GM23338 (cell line): ENCODE results near the gene RPH3AL. TPM values are rescaled to one million over a fixed set of nuclear protein-coding genes. Genes with fewer than 3 reads are reported as not detected.

Source experiments
- ATAC-seq: fragments of 200-7000 bp; cut with Tn5 transposase; 3 replicates; pipeline ENCODE4 v1.9.1; 2020
- DNase-seq: peaks from one replicate; pipeline ENCODE4 v3.0.0-alpha.2; 2015; ENCODE audit warnings: low spot score
- H2AFZ ChIP-seq: fragments of 200-600 bp; sonication (generic); 2 replicates; pipeline ENCODE4 v1.8.0; 2016; ENCODE audit warnings: antibody characterized with exemption, mild to moderate bottlenecking, moderate library complexity
- H3F3A ChIP-seq: fragments of 200-600 bp; sonication (generic); replicated peaks from 2 replicates; pipeline ENCODE4 v1.8.0; 2017; ENCODE audit warnings: antibody characterized with exemption, mixed run types, low read depth
- H3K27ac ChIP-seq: fragments of 200-600 bp; sonication (generic); 2 replicates; pipeline ENCODE4 v1.6.1; 2016; ENCODE audit warnings: low read depth
- H3K27me3 ChIP-seq: fragments of 200-600 bp; sonication (generic); 2 replicates; pipeline ENCODE4 v1.8.0; 2016; ENCODE audit warnings: mild to moderate bottlenecking, mixed run types, moderate library complexity; ENCODE audit not compliant: insufficient read depth
- H3K36me3 ChIP-seq: fragments of 200-600 bp; sonication (generic); 2 replicates; pipeline ENCODE4 v1.8.0; 2016; ENCODE audit warnings: mild to moderate bottlenecking; ENCODE audit not compliant: insufficient read depth
- H3K4me1 ChIP-seq: fragments of 200-600 bp; sonication (generic); 2 replicates; pipeline ENCODE4 v1.8.0; 2016; ENCODE audit warnings: mild to moderate bottlenecking, moderate library complexity; ENCODE audit not compliant: insufficient read depth
- H3K4me2 ChIP-seq: fragments of 200-600 bp; sonication (generic); 2 replicates; pipeline ENCODE4 v1.7.1; 2017; ENCODE audit warnings: mixed run types
- H3K4me3 ChIP-seq: fragments of 200-600 bp; sonication (generic); 2 replicates; pipeline ENCODE4 v1.6.1; 2016; ENCODE audit warnings: mixed run types
- H3K79me2 ChIP-seq: fragments of 200-600 bp; sonication (generic); replicated peaks from 2 replicates; pipeline ENCODE4 v1.8.0; 2017; ENCODE audit warnings: mild to moderate bottlenecking; ENCODE audit not compliant: insufficient read depth
- H3K9me2 ChIP-seq: fragments of 200-600 bp; sonication (generic); 2 replicates; pipeline ENCODE4 v1.8.0; 2017; ENCODE audit not compliant: insufficient read depth
- H4K20me1 ChIP-seq: fragments of 200-600 bp; sonication (generic); replicated peaks from 2 replicates; pipeline ENCODE4 v1.8.0; 2017; ENCODE audit warnings: mild to moderate bottlenecking; ENCODE audit not compliant: insufficient read depth
- H3K27ac Mint-ChIP-seq: 2 replicates; pipeline ENCODE4 v1.8.0; 2020; ENCODE audit warnings: inconsistent platforms, mild to moderate bottlenecking, moderate library complexity, mixed read lengths
- H3K27me3 Mint-ChIP-seq: 3 replicates; pipeline ENCODE4 v1.8.0; 2022; ENCODE audit warnings: low read depth, mild to moderate bottlenecking, moderate library complexity, mixed read lengths, inconsistent platforms; ENCODE audit not compliant: insufficient read depth, poor library complexity
- H3K36me3 Mint-ChIP-seq: 3 replicates; pipeline ENCODE4 v1.8.0; 2021; ENCODE audit warnings: low read depth, mild to moderate bottlenecking, inconsistent platforms, moderate library complexity, mixed read lengths
- H3K4me1 Mint-ChIP-seq: 3 replicates; pipeline ENCODE4 v1.8.0; 2020; ENCODE audit warnings: mild to moderate bottlenecking, inconsistent platforms, mixed read lengths
- H3K4me3 Mint-ChIP-seq: 3 replicates; pipeline ENCODE4 v1.8.0; 2021; ENCODE audit warnings: moderate library complexity, mild to moderate bottlenecking, inconsistent platforms, mixed read lengths
- H3K9me3 Mint-ChIP-seq: 3 replicates; pipeline ENCODE4 v1.8.0; 2020; ENCODE audit warnings: moderate library complexity, mild to moderate bottlenecking, inconsistent platforms, mixed read lengths
- CREB1 ChIP-seq: fragments of 250-450 bp; sonication (Bioruptor Pico); IDR thresholded peaks from 2 replicates; pipeline ENCODE4 v1.5.0; 2020; ENCODE audit warnings: low read depth, mild to moderate bottlenecking, moderate library complexity
- ETS1 ChIP-seq: IDR thresholded peaks from 2 replicates; pipeline ENCODE4 v1.6.1; 2016; ENCODE audit warnings: antibody characterized with exemption
- EZH2phosphoT487 ChIP-seq: fragments of 200-600 bp; sonication (generic); IDR thresholded peaks from one replicate; pipeline ENCODE4 v1.8.1; 2018; ENCODE audit warnings: antibody characterized with exemption; ENCODE audit not compliant: unreplicated experiment
- JUNB ChIP-seq: IDR thresholded peaks from one replicate; pipeline ENCODE4 v1.6.1; 2016; ENCODE audit warnings: antibody characterized with exemption; ENCODE audit not compliant: unreplicated experiment
- NANOG ChIP-seq: IDR thresholded peaks from 2 replicates; pipeline ENCODE4 v1.6.1; 2016; ENCODE audit warnings: antibody characterized with exemption, borderline replicate concordance
- POLR2AphosphoS5 ChIP-seq: IDR thresholded peaks from 2 replicates; pipeline ENCODE4 v1.6.1; 2016; ENCODE audit warnings: antibody characterized with exemption, low read depth
- STAT1 ChIP-seq: IDR thresholded peaks from one replicate; pipeline ENCODE4 v1.6.1; 2016; ENCODE audit warnings: antibody characterized with exemption; ENCODE audit not compliant: unreplicated experiment
- ZNF114 ChIP-seq: fragments of 250-450 bp; sonication (Bioruptor Pico); IDR thresholded peaks from 2 replicates; pipeline ENCODE4 v1.5.0; 2020; ENCODE audit warnings: mild to moderate bottlenecking, moderate library complexity
- ZNF331 ChIP-seq: fragments of 250-450 bp; sonication (Bioruptor Pico); IDR thresholded peaks from 2 replicates; pipeline ENCODE4 v1.5.0; 2020; ENCODE audit warnings: low read depth, mild to moderate bottlenecking, moderate library complexity
- polyA plus RNA-seq: library from polyadenylated mRNA; unstranded; fragments of >200 nt; fragmentation: Nextera tagmentation; extraction: Ambion mirVana; gene quantifications from 2 replicates; pipeline ENCODE4 v1.2.1, GENCODE V29; 2016
- total RNA-seq: library from RNA; depleted of rRNA; stranded (reverse); fragments of >200 nt; shearing (Covaris generic); gene quantifications from 2 replicates; pipeline ENCODE4 v1.2.3, GENCODE V29; 2014
- TF ChIP-seq, protein P1 (sequence below), 2 experiments: fragments of 200-600 bp in 1 of 2; sonication (generic) in 1 of 2; conservative IDR thresholded peaks; 2 replicates each; pipeline versions ENCODE4 v1.5.1 to v1.6.1; 2016 to 2017; ENCODE audit warnings: antibody characterized with exemption in 2 of 2, low read depth in 2 of 2, mild to moderate bottlenecking in 2 of 2, moderate library complexity in 1 of 2
- TF ChIP-seq, protein P2 (sequence below): fragments of 250-450 bp; sonication (Bioruptor Pico); IDR thresholded peaks from 2 replicates; pipeline ENCODE4 v1.5.0; 2020; ENCODE audit warnings: mild to moderate bottlenecking, moderate library complexity

RPH3AL gene
- total and polyA plus RNA-seq, 2 experiments from 2014 or later, result 2.7 to 6.3 TPM

GRCh38 chr17:249236-249993, 103.2 kb downstream of the RPH3AL start (continued):
- TF ChIP-seq ETS1, result no peak
- TF ChIP-seq STAT1, result no peak
- TF ChIP-seq CREB1 (CRISPR knock-in tag), result no peak
- no peak for TF ChIP-seq NANOG
- TF ChIP-seq POLR2AphosphoS5, result no peak
- TF ChIP-seq, protein P1, sequence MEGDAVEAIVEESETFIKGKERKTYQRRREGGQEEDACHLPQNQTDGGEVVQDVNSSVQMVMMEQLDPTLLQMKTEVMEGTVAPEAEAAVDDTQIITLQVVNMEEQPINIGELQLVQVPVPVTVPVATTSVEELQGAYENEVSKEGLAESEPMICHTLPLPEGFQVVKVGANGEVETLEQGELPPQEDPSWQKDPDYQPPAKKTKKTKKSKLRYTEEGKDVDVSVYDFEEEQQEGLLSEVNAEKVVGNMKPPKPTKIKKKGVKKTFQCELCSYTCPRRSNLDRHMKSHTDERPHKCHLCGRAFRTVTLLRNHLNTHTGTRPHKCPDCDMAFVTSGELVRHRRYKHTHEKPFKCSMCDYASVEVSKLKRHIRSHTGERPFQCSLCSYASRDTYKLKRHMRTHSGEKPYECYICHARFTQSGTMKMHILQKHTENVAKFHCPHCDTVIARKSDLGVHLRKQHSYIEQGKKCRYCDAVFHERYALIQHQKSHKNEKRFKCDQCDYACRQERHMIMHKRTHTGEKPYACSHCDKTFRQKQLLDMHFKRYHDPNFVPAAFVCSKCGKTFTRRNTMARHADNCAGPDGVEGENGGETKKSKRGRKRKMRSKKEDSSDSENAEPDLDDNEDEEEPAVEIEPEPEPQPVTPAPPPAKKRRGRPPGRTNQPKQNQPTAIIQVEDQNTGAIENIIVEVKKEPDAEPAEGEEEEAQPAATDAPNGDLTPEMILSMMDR (conservative IDR thresholded peaks at IDR 0.05; ENCODE audit: low read depth in 2 of 2), result no peak
- no peak for TF ChIP-seq ZNF331 (CRISPR knock-in tag)

GRCh38 chr17:248337-249235, 104.0 kb downstream of the RPH3AL start:
- no peaks in the 10 kb centered on the region for H3K79me2 ChIP-seq
- no peaks in the 10 kb centered on the region for H3F3A ChIP-seq
- no peak overlapping the region; the same call in 1 of the 2 replicates for H3K27ac ChIP-seq
- Mint-ChIP-seq H3K4me3 (no peak overlapping the region), H3K27ac (no peak overlapping the region), H3K4me1 (peaks cover 8% of the 10 kb centered on the region; the same call in 2 of the 3 replicates), H3K36me3 (no peaks in the 10 kb centered on the region; the same call in 2 of the 3 replicates), H3K9me3 (no peaks in the 10 kb centered on the region), H3K27me3 (peaks cover 6% of the 10 kb centered on the region)
- H3K4me3 ChIP-seq, result no peak overlapping the region
- H3K27me3 ChIP-seq, result no peaks in the 10 kb centered on the region
- no peaks in the 10 kb centered on the region for H3K9me2 ChIP-seq
- no peaks in the 10 kb centered on the region for H3K36me3 ChIP-seq
- no peak overlapping the region for H2AFZ ChIP-seq
- no peak overlapping the region for H3K4me2 ChIP-seq
- no peaks in the 10 kb centered on the region for H4K20me1 ChIP-seq
- H3K4me1 ChIP-seq, result no peaks in the 10 kb centered on the region
- ATAC-seq (no peak), DNase-seq (no peak)
- TF ChIP-seq STAT1 (no peak), ZNF114 (no peak), POLR2AphosphoS5 (no peak), EZH2phosphoT487 (no peak), ETS1 (no peak), NANOG (no peak), CREB1 (CRISPR knock-in tag) (no peak), JUNB (no peak), ZNF331 (CRISPR knock-in tag) (no peak)
- TF ChIP-seq, protein P2, sequence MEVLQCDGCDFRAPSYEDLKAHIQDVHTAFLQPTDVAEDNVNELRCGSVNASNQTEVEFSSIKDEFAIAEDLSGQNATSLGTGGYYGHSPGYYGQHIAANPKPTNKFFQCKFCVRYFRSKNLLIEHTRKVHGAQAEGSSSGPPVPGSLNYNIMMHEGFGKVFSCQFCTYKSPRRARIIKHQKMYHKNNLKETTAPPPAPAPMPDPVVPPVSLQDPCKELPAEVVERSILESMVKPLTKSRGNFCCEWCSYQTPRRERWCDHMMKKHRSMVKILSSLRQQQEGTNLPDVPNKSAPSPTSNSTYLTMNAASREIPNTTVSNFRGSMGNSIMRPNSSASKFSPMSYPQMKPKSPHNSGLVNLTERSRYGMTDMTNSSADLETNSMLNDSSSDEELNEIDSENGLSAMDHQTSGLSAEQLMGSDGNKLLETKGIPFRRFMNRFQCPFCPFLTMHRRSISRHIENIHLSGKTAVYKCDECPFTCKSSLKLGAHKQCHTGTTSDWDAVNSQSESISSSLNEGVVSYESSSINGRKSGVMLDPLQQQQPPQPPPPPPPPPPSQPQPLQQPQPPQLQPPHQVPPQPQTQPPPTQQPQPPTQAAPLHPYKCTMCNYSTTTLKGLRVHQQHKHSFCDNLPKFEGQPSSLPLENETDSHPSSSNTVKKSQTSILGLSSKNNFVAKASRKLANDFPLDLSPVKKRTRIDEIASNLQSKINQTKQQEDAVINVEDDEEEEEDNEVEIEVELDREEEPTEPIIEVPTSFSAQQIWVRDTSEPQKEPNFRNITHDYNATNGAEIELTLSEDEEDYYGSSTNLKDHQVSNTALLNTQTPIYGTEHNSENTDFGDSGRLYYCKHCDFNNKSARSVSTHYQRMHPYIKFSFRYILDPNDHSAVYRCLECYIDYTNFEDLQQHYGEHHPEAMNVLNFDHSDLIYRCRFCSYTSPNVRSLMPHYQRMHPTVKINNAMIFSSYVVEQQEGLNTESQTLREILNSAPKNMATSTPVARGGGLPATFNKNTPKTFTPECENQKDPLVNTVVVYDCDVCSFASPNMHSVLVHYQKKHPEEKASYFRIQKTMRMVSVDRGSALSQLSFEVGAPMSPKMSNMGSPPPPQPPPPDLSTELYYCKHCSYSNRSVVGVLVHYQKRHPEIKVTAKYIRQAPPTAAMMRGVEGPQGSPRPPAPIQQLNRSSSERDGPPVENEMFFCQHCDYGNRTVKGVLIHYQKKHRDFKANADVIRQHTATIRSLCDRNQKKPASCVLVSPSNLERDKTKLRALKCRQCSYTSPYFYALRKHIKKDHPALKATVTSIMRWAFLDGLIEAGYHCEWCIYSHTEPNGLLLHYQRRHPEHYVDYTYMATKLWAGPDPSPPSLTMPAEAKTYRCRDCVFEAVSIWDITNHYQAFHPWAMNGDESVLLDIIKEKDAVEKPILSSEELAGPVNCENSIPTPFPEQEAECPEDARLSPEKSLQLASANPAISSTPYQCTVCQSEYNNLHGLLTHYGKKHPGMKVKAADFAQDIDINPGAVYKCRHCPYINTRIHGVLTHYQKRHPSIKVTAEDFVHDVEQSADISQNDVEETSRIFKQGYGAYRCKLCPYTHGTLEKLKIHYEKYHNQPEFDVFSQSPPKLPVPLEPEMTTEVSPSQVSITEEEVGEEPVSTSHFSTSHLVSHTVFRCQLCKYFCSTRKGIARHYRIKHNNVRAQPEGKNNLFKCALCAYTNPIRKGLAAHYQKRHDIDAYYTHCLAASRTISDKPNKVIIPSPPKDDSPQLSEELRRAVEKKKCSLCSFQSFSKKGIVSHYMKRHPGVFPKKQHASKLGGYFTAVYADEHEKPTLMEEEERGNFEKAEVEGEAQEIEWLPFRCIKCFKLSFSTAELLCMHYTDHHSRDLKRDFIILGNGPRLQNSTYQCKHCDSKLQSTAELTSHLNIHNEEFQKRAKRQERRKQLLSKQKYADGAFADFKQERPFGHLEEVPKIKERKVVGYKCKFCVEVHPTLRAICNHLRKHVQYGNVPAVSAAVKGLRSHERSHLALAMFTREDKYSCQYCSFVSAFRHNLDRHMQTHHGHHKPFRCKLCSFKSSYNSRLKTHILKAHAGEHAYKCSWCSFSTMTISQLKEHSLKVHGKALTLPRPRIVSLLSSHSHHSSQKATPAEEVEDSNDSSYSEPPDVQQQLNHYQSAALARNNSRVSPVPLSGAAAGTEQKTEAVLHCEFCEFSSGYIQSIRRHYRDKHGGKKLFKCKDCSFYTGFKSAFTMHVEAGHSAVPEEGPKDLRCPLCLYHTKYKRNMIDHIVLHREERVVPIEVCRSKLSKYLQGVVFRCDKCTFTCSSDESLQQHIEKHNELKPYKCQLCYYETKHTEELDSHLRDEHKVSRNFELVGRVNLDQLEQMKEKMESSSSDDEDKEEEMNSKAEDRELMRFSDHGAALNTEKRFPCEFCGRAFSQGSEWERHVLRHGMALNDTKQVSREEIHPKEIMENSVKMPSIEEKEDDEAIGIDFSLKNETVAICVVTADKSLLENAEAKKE (CRISPR knock-in tag), result no peak
